ENCODE measurements around the gene DIP2A. TPM values are rescaled to one million over a fixed set of nuclear protein-coding genes. Genes with fewer than 3 reads are reported as not detected.
"Not testable (repeated sequence)": the region's sequence is repeated elsewhere in the genome, so short reads cannot be mapped to it uniquely, and the experiment has no call there.

DIP2A gene
- total RNA-seq, 2 donors from 2014 or later, result 51.0 to 52.2 TPM

DNA sequence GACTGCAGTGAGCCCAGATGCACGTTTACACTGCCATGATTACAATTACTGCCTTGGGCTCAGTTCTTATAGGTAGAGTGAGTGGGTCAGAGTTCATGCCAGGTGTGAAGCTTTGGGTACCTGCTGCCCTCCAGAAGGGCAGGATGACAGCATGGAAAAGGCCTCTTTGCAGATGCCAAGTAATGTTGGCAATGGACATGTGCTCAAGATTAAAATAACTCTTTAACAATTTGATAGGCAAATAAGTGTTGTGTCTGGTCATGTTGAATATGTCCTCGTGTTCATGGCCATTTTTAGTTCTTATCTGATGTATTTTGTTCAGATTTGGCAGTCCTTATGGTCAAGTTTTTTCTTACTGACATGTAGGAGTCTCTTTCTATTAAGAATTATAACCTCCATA lies 111.4 kb downstream of the DIP2A start:
- peaks cover 12% of the 10 kb centered on the region for H3K9me3 Mint-ChIP-seq
- TF ChIP-seq, protein P1, sequence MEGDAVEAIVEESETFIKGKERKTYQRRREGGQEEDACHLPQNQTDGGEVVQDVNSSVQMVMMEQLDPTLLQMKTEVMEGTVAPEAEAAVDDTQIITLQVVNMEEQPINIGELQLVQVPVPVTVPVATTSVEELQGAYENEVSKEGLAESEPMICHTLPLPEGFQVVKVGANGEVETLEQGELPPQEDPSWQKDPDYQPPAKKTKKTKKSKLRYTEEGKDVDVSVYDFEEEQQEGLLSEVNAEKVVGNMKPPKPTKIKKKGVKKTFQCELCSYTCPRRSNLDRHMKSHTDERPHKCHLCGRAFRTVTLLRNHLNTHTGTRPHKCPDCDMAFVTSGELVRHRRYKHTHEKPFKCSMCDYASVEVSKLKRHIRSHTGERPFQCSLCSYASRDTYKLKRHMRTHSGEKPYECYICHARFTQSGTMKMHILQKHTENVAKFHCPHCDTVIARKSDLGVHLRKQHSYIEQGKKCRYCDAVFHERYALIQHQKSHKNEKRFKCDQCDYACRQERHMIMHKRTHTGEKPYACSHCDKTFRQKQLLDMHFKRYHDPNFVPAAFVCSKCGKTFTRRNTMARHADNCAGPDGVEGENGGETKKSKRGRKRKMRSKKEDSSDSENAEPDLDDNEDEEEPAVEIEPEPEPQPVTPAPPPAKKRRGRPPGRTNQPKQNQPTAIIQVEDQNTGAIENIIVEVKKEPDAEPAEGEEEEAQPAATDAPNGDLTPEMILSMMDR (conservative IDR thresholded peaks at IDR 0.05), result no peak
- no peaks in the 10 kb centered on the region for H3K9me3 ChIP-seq (ENCODE audit: control insufficient read depth, low read length)
- H3K4me3 ChIP-seq (ENCODE audit: low read length), result no peak overlapping the region
- no peak overlapping the region for H3K27ac Mint-ChIP-seq
- no peak overlapping the region for H3K4me3 Mint-ChIP-seq
- no peak for DNase-seq
- no peaks in the 10 kb centered on the region for H3K27me3 ChIP-seq (ENCODE audit: control insufficient read depth, insufficient read depth, low read length, poor library complexity, severe bottlenecking)
- H3K4me1 Mint-ChIP-seq, result no peaks in the 10 kb centered on the region
- 96 to 100% methylated on average over 1 to 2 of the region's 2 CpGs for WGBS, 2 experiments (ENCODE audit: insufficient coverage in 1 of 2, insufficient read length in 1 of 2)
- H3K36me3 Mint-ChIP-seq (ENCODE audit: low read depth), result peaks cover 69% of the 10 kb centered on the region
- no peaks in the 10 kb centered on the region for H3K4me1 ChIP-seq (ENCODE audit: control insufficient read depth, insufficient read depth, low read length)
- no peak overlapping the region for H3K27ac ChIP-seq (ENCODE audit: low read depth, low read length)
- H3K9ac ChIP-seq (ENCODE audit: extremely low read depth, low read length, poor library complexity, severe bottlenecking), result no peak overlapping the region
- H3K27me3 Mint-ChIP-seq (ENCODE audit: insufficient read depth), result no peaks in the 10 kb centered on the region
- H3K36me3 ChIP-seq (ENCODE audit: control insufficient read depth, insufficient read depth, low read length), result peaks cover 55% of the 10 kb centered on the region

DNA sequence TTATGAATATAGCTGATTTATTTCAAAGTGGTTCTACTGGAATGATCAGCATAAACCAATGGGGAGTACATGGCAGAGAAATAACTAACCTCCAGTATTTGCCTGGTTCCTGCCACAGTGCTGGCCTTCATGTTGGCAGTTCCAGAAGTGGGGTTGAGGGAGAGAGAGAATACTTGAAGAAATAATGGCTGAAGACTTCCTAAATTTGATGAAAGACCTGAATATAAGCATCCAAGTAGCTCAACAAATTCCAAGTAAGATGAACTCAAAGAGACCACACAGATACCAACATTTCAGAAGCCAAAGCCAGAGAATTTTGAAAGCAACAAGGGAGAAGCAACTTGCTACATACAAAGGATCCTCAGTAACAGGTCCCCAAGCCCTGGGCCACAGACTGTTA lies 111.9 kb downstream of the DIP2A start:
- no peak overlapping the region for H3K9ac ChIP-seq (ENCODE audit: extremely low read depth, low read length, poor library complexity, severe bottlenecking)
- Mint-ChIP-seq H3K4me3 (no peak overlapping the region), H3K27me3 (ENCODE audit: insufficient read depth) (no peaks in the 10 kb centered on the region), H3K9me3 (peaks cover 12% of the 10 kb centered on the region), H3K27ac (no peak overlapping the region), H3K36me3 (ENCODE audit: low read depth) (peaks cover 65% of the 10 kb centered on the region), H3K4me1 (no peaks in the 10 kb centered on the region)
- H3K9me3 ChIP-seq (ENCODE audit: control insufficient read depth, low read length), result no peaks in the 10 kb centered on the region
- no peak overlapping the region for H3K4me3 ChIP-seq (ENCODE audit: low read length)
- no peak for DNase-seq
- no peak overlapping the region for H3K27ac ChIP-seq (ENCODE audit: low read depth, low read length)
- peaks cover 55% of the 10 kb centered on the region for H3K36me3 ChIP-seq (ENCODE audit: control insufficient read depth, insufficient read depth, low read length)
- TF ChIP-seq, protein P1 (conservative IDR thresholded peaks at IDR 0.05), result no peak
- H3K4me1 ChIP-seq (ENCODE audit: control insufficient read depth, insufficient read depth, low read length), result no peaks in the 10 kb centered on the region
- H3K27me3 ChIP-seq (ENCODE audit: control insufficient read depth, insufficient read depth, low read length, poor library complexity, severe bottlenecking), result no peaks in the 10 kb centered on the region

DNA sequence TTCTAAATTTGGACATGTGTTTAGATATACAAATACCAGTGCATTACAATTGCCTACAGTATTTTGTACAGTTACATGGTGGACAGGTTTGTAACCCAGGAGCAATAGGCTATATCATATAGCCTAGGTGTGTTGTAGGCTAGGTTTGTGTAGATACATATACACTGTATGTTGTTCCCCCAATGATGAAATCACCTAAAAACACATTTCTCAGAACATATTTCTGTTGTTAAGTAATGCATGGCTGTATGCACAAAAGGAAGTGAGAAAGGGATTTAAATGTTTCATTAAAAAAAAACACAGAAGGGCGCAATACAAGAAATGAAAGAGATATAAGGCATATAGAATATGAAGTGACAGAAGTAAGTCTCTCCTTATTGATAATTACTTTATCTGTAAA lies 114.2 kb downstream of the DIP2A start:
- WGBS, 2 experiments (ENCODE audit: insufficient coverage in 1 of 2, insufficient read length in 1 of 2), result 86 to 91% methylated on average over 1 of the region's 1 CpG
- peaks cover 28% of the 10 kb centered on the region for H3K9me3 Mint-ChIP-seq
- no peaks in the 10 kb centered on the region for H3K4me1 Mint-ChIP-seq

DNA sequence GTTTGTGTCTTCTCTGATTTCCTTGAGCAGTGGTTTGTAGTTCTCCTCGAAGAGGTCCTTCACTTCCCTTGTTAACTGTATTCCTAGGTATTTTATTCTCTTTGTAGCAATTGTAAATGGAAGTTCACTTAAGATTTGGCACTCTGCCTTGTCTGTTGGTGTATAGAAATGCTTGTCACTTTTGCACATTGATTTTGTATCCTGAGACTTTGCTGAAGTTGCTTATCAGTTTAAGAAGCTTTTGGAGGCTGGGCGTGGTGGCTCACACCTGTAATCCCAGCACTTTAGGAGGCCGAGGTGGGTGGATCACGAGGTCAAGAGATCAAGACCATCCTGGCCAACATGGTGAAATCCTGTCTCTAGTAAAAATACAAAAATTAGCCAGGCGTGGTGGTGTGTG lies 119.1 kb downstream of the DIP2A start:
- not testable (repeated sequence) for H3K27me3 ChIP-seq (ENCODE audit: control insufficient read depth, insufficient read depth, low read length, poor library complexity, severe bottlenecking); H3K27ac ChIP-seq (ENCODE audit: low read depth, low read length); H3K4me3 Mint-ChIP-seq; DNase-seq; H3K4me3 ChIP-seq (ENCODE audit: low read length); H3K27me3 Mint-ChIP-seq (ENCODE audit: insufficient read depth); H3K4me1 ChIP-seq (ENCODE audit: control insufficient read depth, insufficient read depth, low read length); H3K4me1 Mint-ChIP-seq; H3K9ac ChIP-seq (ENCODE audit: extremely low read depth, low read length, poor library complexity, severe bottlenecking); H3K36me3 ChIP-seq (ENCODE audit: control insufficient read depth, insufficient read depth, low read length); H3K27ac Mint-ChIP-seq
- H3K9me3 Mint-ChIP-seq, result peaks cover 64% of the 10 kb centered on the region
- H3K9me3 ChIP-seq (ENCODE audit: control insufficient read depth, low read length), result peaks cover 26% of the 10 kb centered on the region
- WGBS, 2 experiments (ENCODE audit: insufficient coverage in 1 of 2, insufficient read length in 1 of 2), result 94 to 100% methylated on average over 1 to 4 of the region's 5 CpGs
- H3K36me3 Mint-ChIP-seq (ENCODE audit: low read depth), result peaks cover 50% of the 10 kb centered on the region

More for the DNA sequence above, 114.2 kb downstream of the DIP2A start:
- no peak for DNase-seq
- Histone ChIP-seq H3K9ac (ENCODE audit: extremely low read depth, low read length, poor library complexity, severe bottlenecking) (no peak overlapping the region), H3K27me3 (ENCODE audit: control insufficient read depth, insufficient read depth, low read length, poor library complexity, severe bottlenecking) (no peaks in the 10 kb centered on the region), H3K4me3 (ENCODE audit: low read length) (no peak overlapping the region), H3K36me3 (ENCODE audit: control insufficient read depth, insufficient read depth, low read length) (peaks cover 37% of the 10 kb centered on the region), H3K27ac (ENCODE audit: low read depth, low read length) (no peak overlapping the region), H3K4me1 (ENCODE audit: control insufficient read depth, insufficient read depth, low read length) (no peaks in the 10 kb centered on the region), H3K9me3 (ENCODE audit: control insufficient read depth, low read length) (no peaks in the 10 kb centered on the region)
- peaks cover 44% of the 10 kb centered on the region for H3K36me3 Mint-ChIP-seq (ENCODE audit: low read depth)
- no peak overlapping the region for H3K27ac Mint-ChIP-seq
- H3K4me3 Mint-ChIP-seq, result no peak overlapping the region
- no peaks in the 10 kb centered on the region for H3K27me3 Mint-ChIP-seq (ENCODE audit: insufficient read depth)
- TF ChIP-seq, protein P1 (conservative IDR thresholded peaks at IDR 0.05), result no peak

DNA sequence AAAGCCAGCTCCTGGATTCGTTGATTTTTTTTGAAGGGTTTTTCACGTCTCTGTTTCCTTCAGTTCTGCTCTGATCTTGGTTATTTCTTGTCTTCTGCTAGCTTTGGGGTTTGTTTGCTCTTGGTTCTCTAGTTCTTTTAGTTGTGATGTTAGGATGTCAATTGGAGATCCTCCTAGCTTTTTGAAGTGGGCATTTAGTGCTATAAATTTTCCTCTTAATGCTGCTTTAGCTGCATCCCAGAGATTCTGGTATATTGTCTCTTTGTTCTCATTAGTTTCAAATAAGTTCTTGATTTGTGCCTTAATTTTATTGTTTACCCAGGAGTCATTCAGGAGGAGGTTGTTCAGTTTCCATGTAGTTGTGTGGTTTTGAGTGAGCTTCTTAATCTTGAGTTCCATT lies 120.7 kb downstream of the DIP2A start:
- WGBS, 2 experiments (ENCODE audit: insufficient coverage in 1 of 2, insufficient read length in 1 of 2), result 92% methylated on average over 2 of the region's 2 CpGs; no CpG with 5 or more reads in 1 of the 2 experiments
- H3K4me1 Mint-ChIP-seq; H3K27ac ChIP-seq (ENCODE audit: low read depth, low read length); H3K9ac ChIP-seq (ENCODE audit: extremely low read depth, low read length, poor library complexity, severe bottlenecking); H3K27me3 ChIP-seq (ENCODE audit: control insufficient read depth, insufficient read depth, low read length, poor library complexity, severe bottlenecking); H3K27me3 Mint-ChIP-seq (ENCODE audit: insufficient read depth); H3K36me3 ChIP-seq (ENCODE audit: control insufficient read depth, insufficient read depth, low read length); H3K27ac Mint-ChIP-seq; H3K4me3 Mint-ChIP-seq; H3K4me3 ChIP-seq (ENCODE audit: low read length); H3K4me1 ChIP-seq (ENCODE audit: control insufficient read depth, insufficient read depth, low read length); DNase-seq: not testable (repeated sequence)
- H3K9me3 Mint-ChIP-seq, result peaks cover 80% of the 10 kb centered on the region
- H3K9me3 ChIP-seq (ENCODE audit: control insufficient read depth, low read length), result peaks cover 41% of the 10 kb centered on the region
- peaks cover 60% of the 10 kb centered on the region for H3K36me3 Mint-ChIP-seq (ENCODE audit: low read depth)

Data from endodermal cell (in vitro differentiated cells).